GM21619 (cell line): ENCODE measurements around the gene CBR4.

Experiments used
- ATAC-seq: cut with Tn5 transposase; IDR thresholded peaks from one replicate; pipeline ENCODE4 v1.9.1; 2021; ENCODE audit not compliant: unreplicated experiment

The CBR4 gene

DNA sequence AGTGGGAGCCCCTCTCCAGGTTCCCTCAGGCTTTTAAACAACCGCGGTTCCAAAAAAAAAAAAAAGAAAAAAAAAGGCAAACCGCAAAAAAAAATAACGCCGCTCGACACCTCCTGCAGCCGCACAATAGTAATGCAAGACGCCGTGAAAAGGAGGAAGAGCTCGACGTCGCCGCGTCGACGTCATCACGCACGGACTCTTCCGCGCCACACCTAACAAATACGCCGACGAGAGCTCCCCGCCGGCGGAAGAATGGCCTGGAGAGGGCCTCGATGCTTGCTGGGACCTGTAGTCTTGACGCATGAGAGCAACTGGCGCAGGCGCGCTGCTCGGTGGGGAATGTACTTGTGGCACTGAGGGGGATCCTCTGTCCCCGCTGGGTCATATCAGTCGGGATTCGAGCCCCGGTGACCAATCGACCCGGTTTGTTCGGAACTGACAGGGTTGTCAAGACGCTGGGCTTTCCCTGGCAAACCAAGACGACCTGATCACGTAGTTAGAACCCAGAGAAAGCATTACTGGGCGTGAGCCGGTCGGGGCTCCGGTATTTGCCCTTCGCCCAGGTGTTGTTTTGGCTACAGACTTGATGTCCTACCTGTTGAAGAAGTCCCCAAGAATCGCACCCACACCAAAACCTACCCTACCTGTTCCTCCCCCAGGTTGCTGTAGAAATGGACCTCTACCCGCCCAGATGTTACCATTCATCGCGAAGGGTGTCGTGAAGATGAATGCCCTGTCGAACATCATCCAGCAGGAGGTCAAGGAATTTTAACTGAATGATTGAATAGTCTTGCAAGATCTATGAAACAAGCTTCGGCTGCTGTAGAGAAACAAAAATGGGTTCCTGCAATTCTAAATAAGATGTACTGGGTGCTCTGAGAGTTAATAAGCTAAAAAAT lies at the start of gene CBR4:
CBR4 (minus strand) TSS at position 131 of the 899 bp plus-strand sequence. CDS start 166 bp downstream, outside the sequence.
- peak; percentile 97 for ATAC-seq

GRCh38 chr4:169059306-169060211 lies 49.5 kb upstream of the CBR4 start:
- ATAC-seq, result no peak

DNA sequence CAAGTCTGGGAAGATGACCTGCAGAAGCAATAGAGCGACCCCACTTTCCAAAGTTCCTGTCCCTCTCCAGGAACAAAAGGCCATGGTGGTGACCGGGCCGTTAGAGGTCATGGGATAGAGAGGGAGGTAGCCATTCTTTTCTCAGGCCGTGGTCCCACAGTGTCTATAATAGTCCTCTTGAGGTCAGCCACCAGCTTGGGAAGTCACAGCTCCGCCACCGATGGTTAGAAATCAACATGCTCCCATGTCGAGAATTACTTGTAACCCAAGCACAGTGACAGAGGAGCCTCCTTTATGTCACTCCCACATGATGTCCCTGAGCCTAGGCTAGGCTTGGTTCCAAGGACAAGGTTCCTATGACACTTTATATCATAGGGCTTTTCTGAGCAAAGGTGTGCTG lies 48.3 kb upstream of the CBR4 start:
- ATAC-seq, result no peak

GRCh38 chr4:169054879-169055278 lies 44.8 kb upstream of the CBR4 start:
- peak; percentile 73 for ATAC-seq

DNA sequence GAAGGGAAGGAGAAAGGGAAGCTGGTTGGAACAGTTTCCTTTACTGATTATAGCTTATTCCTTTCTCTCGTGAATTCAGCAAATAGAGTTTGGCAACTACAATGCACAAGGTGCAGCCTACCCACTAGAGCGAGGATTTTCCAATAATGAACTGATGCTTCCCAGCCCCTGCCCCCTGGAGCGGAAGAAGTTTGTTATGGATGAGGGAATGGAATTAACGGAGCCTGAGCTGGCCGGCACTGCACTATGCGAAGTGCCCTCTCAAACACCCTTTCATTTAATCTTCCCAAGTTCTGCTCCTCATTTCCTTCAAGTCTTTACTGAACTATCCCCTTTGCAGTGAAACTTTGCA lies 42.5 kb upstream of the CBR4 start:
- ATAC-seq, result no peak

DNA sequence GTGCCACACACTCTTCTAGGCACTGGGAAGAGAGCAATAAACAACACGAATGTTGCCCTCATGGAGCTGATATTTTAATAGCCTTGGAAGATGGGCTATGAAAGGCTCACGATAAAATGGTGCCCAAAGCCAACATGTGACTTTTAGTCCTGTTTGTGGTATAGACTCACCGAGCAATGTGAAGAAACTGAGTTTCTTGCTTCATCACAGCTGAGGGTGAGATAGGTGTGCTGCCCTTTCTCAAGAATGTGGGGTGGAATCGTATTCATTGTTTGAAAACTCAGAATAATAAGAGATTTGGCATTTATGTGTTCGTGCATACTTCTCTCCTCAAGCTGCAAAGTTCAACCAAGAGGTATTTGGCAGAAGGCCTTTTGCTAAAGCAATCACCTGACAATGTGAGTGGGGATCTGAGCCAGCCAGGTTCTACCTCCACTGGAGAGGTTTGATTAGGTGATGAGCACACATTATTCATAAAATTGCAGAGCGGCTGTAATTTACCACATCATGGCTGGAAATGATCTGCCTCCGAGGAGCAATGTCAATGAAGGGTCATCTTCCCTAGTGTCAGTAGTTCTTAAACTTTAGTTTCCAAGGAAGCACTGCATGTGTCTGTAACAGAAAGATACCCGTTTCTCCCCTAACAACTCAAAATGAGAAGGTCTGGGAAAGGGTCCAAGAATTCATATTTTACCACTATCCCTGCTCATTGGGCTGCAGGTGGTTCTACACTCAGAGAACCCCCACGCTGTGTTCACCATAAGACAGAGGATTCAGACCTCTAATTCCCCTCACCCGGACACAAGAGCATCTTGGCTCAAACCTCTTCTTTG lies 41.9 kb upstream of the CBR4 start:
- ATAC-seq, result no peak

DNA sequence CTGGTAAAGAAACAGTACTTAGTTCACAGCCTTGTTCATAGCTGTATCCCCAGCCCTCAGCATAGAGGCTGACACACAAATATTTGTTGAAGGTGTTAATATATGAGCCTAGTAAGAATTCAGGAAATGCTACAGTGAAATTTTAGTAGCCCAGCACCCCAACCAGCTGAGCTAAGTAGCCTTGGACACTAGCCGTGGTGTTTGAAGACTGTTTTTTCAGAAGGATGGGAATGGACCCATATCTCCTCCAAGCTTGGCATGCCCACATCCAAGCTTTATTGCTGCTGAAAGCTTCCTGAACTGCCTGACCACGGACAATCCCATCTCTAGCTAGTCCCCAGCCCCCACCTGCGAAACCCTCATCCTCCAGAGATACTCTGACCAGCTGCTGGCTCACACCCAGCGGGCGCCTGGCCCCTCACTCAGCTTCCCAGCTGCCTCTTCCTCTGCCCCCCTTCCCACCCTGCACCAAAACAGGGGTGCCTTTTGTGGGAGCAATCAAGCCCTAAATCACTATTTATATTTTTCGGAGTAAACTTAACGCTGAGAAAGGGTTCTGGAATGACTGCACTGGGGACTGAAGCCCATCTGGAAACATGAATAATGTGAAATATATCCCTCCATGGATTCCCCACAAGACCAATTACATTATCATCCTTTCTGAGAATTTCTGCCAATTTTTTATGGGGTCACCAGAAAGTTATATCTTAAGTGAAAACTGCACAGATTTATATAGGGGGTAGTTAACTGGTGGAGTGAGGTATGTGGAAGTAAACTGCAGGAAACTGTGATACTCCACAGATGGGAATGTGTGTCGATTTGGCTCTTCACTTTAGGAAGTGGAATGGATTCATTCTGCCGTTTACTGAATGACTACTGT lies 41.1 kb upstream of the CBR4 start:
- no peak for ATAC-seq

- no peak for ATAC-seq
Measured at GRCh38 chr4:169050284-169050683, 40.2 kb upstream of the CBR4 start.

- ATAC-seq, result no peak
Measured at GRCh38 chr4:169048868-169049414, 38.9 kb upstream of the CBR4 start.

DNA sequence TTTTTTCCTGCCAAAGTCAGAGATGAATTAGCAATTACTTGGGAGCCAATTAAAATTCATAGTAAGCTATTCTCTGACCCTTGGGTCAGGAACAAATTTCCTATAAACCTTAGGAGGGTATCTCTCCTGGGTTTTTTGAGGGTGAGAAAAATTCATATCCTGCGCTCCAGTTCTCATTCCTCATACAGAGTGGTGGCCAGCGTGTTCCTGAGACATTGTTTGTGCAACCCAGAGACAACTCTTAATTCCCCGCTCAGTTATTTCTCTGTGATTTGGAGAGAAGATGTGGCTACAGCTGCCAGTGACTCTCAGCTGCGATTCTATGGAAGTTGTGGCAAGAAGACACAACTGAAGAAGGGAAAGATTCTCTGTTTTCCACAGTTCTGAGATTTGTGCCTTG lies 37.9 kb upstream of the CBR4 start:
- ATAC-seq, result no peak

DNA sequence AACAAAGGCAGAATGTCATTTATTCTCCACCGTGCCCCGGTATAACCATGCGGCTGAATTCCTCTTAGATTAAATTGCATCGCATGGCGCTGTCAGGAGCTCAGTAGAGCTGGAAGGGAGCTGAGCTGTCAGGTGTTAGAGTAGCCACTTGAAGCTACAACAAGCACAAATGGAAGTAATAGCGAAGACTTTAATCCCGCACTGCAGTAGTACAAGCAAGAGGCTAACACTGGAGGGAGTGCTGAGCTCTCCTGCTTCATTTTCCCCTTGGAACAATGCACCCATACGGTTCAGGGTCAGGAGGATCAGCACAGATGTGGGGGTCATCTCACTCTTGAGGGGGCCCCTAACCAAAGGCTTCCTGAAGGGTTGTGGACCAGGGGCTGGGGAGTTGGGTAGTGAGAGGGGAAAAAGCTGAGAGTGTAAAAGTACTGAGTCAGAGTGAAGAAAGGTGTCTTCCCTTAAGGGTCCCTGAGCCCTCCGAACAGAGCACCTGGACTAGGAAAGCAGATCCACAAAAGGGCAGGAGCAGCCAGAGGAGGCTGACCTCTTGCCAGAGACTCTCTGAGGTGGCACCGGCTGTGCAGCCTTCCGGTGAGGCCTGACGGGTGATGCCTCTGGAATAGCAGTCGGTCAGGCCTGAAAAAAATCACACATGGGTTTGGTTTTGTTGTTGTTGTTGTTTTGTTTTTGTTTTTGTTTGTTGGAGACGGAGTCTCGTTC lies 36.0 kb upstream of the CBR4 start:
- no peak for ATAC-seq

DNA sequence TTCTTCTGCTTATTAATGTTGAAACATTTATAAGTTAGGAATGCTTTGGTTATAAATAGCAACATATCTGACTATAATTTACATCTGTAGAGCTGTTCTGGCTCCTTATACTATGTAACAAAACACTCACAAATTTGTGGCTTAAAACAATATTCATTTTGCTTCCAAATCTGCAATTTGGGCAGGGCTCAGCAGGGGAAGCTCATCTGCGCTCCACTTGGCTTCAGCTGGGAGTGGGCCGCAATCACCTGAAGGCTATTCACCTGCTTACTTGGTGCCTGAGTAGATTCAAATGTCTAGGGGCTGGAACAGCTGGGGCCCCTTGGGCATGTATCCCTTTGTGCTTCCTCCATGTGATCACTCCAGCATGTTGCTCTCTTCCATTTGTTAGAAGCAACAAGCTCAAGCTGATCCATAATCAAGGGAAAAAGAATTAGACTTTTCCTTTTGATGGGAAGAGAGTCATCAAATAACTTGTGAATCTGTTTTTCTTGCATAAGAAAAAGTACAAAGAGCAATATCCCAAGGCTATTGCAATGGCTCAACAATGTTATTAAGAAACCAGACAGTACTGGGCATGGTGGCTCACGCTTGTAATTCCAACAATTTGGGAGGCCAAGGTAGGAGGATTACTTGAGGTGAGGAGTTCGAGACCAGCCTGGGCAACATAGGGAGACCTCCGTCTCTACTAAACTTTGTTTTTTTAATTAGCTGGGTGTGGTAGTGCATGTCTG lies 34.8 kb upstream of the CBR4 start:
- ATAC-seq, result no peak

- no peak for ATAC-seq
Measured at GRCh38 chr4:169042608-169043007, 32.6 kb upstream of the CBR4 start.

DNA sequence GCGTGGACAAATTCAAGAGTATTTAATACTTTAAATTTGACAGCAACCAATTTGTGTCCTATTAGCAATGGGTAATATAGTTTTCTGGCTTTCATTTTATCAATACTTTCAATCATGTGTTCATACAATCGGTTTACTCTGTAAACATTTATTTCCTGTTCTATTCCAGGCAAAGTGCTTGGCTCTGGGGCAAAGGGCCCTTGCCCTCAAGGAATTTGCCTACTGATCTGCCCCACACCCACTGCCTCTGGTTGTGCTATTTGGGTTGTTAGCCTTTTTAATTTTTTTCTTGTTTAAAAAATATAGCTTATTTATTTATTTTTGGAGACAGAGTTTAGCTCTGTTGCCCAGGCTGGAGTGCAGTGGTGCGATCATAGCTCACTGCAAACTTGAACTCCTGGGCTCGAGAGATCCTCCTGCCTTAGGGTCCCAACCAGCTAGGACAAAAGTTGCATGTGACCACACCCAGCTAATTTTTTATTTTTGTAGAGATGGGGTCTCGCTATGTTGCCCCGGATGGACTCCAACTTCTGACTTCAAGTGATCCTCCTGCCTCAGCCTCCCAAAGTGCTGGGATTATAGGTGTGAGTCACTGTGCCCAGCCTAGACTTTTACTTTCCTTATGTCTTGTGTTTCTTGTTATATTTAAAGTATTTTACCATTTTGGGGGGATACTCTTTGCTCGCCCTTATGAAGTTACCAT lies 30.7 kb upstream of the CBR4 start:
- no peak for ATAC-seq

- ATAC-seq, result no peak
Measured at GRCh38 chr4:169039251-169039954, 29.3 kb upstream of the CBR4 start.

GRCh38 chr4:169037506-169037905 lies 27.5 kb upstream of the CBR4 start:
- ATAC-seq, result no peak
